HL-60 (cell line): ENCODE data around the gene IGLL5.

ENCODE experiments used
- GABPA ChIP-seq: IDR thresholded peaks from 2 replicates; pipeline ENCODE4 v1.6.1; 2012; ENCODE audit warnings: low read depth
- POLR2AphosphoS5 ChIP-seq: IDR thresholded peaks from 2 replicates; pipeline ENCODE4 v1.6.1; 2012; ENCODE audit warnings: low read depth
- REST ChIP-seq: IDR thresholded peaks from 2 replicates; pipeline ENCODE4 v1.6.1; 2012; ENCODE audit warnings: low read depth; ENCODE audit not compliant: insufficient replicate concordance
- SPI1 ChIP-seq: IDR thresholded peaks from 2 replicates; pipeline ENCODE4 v1.6.1; 2012; ENCODE audit warnings: low read depth, mild to moderate bottlenecking, borderline replicate concordance
- TF ChIP-seq, protein P1 (sequence below): IDR thresholded peaks from one replicate; pipeline ENCODE4 v1.5.1; 2011; ENCODE audit warnings: low read length, control low read depth, inconsistent platforms; ENCODE audit not compliant: insufficient read depth

- TF ChIP-seq, protein P1, sequence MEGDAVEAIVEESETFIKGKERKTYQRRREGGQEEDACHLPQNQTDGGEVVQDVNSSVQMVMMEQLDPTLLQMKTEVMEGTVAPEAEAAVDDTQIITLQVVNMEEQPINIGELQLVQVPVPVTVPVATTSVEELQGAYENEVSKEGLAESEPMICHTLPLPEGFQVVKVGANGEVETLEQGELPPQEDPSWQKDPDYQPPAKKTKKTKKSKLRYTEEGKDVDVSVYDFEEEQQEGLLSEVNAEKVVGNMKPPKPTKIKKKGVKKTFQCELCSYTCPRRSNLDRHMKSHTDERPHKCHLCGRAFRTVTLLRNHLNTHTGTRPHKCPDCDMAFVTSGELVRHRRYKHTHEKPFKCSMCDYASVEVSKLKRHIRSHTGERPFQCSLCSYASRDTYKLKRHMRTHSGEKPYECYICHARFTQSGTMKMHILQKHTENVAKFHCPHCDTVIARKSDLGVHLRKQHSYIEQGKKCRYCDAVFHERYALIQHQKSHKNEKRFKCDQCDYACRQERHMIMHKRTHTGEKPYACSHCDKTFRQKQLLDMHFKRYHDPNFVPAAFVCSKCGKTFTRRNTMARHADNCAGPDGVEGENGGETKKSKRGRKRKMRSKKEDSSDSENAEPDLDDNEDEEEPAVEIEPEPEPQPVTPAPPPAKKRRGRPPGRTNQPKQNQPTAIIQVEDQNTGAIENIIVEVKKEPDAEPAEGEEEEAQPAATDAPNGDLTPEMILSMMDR = no peak
- no peak for TF ChIP-seq REST
- no peak for TF ChIP-seq POLR2AphosphoS5
- no peak for TF ChIP-seq GABPA
- TF ChIP-seq SPI1 = no peak
Measured at GRCh38 chr22:22858559-22858937, 29.1 kb upstream of the IGLL5 start.
